Measurements from ENCODE around the gene UBAP1L.

UBAP1L gene

DNA sequence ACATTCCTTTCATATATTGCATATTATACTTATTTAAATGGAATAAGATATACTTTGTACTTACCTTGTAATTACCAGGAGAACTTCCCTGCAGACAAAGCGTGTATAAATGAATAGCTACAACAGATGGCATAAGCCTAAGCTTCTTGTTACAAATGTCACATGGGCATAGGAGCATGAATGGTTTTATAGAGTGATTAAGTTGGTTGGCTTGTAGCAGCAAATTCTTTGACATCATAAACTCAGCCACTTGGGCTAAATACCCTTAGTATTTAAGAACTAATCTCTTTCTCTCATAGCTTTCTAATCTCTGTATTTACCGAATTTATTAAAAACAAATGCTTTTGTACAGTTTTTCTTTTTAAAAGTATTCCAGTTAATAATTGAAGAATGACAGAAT lies at the start of gene UBAP1L:
Gene UBAP1L, minus strand, starts transcription at position 115 of the 400 bp plus-strand sequence. CDS start 8,985 bp downstream, outside the sequence.
- TF ChIP-seq, protein P1, sequence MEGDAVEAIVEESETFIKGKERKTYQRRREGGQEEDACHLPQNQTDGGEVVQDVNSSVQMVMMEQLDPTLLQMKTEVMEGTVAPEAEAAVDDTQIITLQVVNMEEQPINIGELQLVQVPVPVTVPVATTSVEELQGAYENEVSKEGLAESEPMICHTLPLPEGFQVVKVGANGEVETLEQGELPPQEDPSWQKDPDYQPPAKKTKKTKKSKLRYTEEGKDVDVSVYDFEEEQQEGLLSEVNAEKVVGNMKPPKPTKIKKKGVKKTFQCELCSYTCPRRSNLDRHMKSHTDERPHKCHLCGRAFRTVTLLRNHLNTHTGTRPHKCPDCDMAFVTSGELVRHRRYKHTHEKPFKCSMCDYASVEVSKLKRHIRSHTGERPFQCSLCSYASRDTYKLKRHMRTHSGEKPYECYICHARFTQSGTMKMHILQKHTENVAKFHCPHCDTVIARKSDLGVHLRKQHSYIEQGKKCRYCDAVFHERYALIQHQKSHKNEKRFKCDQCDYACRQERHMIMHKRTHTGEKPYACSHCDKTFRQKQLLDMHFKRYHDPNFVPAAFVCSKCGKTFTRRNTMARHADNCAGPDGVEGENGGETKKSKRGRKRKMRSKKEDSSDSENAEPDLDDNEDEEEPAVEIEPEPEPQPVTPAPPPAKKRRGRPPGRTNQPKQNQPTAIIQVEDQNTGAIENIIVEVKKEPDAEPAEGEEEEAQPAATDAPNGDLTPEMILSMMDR (IDR thresholded peaks at IDR 0.05; ENCODE audit: poor library complexity, severe bottlenecking), result no peak
- DNase-seq (ENCODE audit: low spot score), result no peak
- Histone ChIP-seq H3K4me1 (ENCODE audit: insufficient read depth, poor library complexity, severe bottlenecking) (no peaks in the 10 kb centered on the region), H3K36me3 (ENCODE audit: low read depth) (peaks cover 63% of the 10 kb centered on the region), H3K27me3 (ENCODE audit: insufficient read depth, poor library complexity, severe bottlenecking) (no peaks in the 10 kb centered on the region), H3K4me3 (ENCODE audit: severe bottlenecking) (no peak within 1 kb of the TSS), H3K27ac (ENCODE audit: poor library complexity, severe bottlenecking) (no peak within 1 kb of the TSS), H3K9me3 (ENCODE audit: severe bottlenecking) (no peaks in the 10 kb centered on the region)
- no peak for ATAC-seq (ENCODE audit: low read depth)

DNA sequence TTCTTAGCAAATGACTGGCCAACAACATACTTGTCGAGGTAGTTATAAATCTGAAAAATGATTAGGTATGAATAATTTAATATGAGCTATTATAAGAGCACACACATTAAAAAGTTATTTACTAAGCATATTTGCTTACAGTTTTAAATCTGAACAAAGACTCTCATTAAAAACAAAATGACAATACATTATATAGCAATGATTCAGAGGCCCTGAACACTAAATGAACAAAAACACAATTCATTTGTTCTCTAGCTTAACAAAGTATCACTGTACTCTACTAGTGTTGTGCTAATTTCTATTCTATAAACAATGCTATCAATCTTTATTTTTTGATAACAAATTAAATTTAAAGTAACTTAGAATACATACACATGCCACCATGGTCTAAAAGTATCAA lies 49.1 kb upstream of the UBAP1L start:
- H3K9me3 ChIP-seq (ENCODE audit: severe bottlenecking), result no peaks in the 10 kb centered on the region
- H3K27me3 ChIP-seq (ENCODE audit: insufficient read depth, poor library complexity, severe bottlenecking), result no peaks in the 10 kb centered on the region
- no peaks in the 10 kb centered on the region for H3K4me1 ChIP-seq (ENCODE audit: insufficient read depth, poor library complexity, severe bottlenecking)
- H3K36me3 ChIP-seq (ENCODE audit: low read depth), result peaks cover 77% of the 10 kb centered on the region
- H3K4me3 ChIP-seq (ENCODE audit: severe bottlenecking), result no peak overlapping the region
- ATAC-seq (ENCODE audit: low read depth), result no peak
- H3K27ac ChIP-seq (ENCODE audit: poor library complexity, severe bottlenecking), result no peak overlapping the region
- TF ChIP-seq, protein P1 (IDR thresholded peaks at IDR 0.05; ENCODE audit: poor library complexity, severe bottlenecking), result no peak
- DNase-seq (ENCODE audit: low spot score), result no peak

DNA sequence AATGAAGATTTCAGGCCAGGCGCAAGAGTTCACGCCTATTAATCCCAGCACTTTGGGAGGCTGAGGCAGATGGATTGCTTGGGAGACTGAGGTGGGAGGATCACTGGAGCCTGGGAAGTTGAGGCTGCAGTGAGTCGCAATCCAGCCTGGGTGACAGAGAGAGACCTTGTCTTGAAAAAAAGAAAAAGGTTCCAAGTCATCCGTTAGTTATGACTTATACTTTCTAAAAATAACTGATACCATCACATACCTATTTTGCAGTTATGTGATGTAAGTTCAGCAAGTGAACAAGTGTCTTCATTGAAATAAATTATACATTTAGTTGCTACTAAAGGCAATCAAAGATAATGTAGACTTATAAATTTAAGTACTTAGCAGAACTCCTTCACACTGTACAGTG lies 48.0 kb upstream of the UBAP1L start:
- Histone ChIP-seq H3K4me1 (ENCODE audit: insufficient read depth, poor library complexity, severe bottlenecking) (no peaks in the 10 kb centered on the region), H3K36me3 (ENCODE audit: low read depth) (peaks cover 87% of the 10 kb centered on the region), H3K27ac (ENCODE audit: poor library complexity, severe bottlenecking) (no peak overlapping the region), H3K9me3 (ENCODE audit: severe bottlenecking) (no peaks in the 10 kb centered on the region), H3K4me3 (ENCODE audit: severe bottlenecking) (no peak overlapping the region), H3K27me3 (ENCODE audit: insufficient read depth, poor library complexity, severe bottlenecking) (no peaks in the 10 kb centered on the region)
- DNase-seq (ENCODE audit: low spot score) (no peak), ATAC-seq (ENCODE audit: low read depth) (no peak)
- TF ChIP-seq, protein P1 (IDR thresholded peaks at IDR 0.05; ENCODE audit: poor library complexity, severe bottlenecking), result no peak

DNA sequence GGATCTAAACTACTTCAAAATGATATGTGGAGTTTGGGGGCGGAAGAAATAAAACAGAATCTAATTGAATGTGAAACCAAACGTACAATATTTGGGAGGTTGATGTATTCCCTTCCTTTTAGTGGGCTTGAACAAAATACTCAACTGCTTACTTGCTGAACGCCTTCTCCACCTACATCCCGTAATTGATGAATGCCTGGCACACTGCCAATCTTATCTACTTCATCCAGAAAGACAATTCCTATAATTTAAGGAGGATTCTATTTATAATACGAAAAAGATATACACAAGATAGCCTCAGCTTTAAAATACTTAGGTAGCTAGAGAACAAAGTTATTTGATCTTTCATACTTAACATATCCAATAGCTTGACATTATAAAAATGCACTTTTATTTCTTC lies 41.7 kb upstream of the UBAP1L start:
- no peaks in the 10 kb centered on the region for H3K9me3 ChIP-seq (ENCODE audit: severe bottlenecking)
- no peaks in the 10 kb centered on the region for H3K27me3 ChIP-seq (ENCODE audit: insufficient read depth, poor library complexity, severe bottlenecking)
- H3K27ac ChIP-seq (ENCODE audit: poor library complexity, severe bottlenecking), result no peak overlapping the region
- H3K4me3 ChIP-seq (ENCODE audit: severe bottlenecking), result no peak overlapping the region
- no peaks in the 10 kb centered on the region for H3K4me1 ChIP-seq (ENCODE audit: insufficient read depth, poor library complexity, severe bottlenecking)
- peaks cover 89% of the 10 kb centered on the region for H3K36me3 ChIP-seq (ENCODE audit: low read depth)
- DNase-seq (ENCODE audit: low spot score) (no peak), ATAC-seq (ENCODE audit: low read depth) (no peak)
- TF ChIP-seq, protein P1 (IDR thresholded peaks at IDR 0.05; ENCODE audit: poor library complexity, severe bottlenecking), result no peak

DNA sequence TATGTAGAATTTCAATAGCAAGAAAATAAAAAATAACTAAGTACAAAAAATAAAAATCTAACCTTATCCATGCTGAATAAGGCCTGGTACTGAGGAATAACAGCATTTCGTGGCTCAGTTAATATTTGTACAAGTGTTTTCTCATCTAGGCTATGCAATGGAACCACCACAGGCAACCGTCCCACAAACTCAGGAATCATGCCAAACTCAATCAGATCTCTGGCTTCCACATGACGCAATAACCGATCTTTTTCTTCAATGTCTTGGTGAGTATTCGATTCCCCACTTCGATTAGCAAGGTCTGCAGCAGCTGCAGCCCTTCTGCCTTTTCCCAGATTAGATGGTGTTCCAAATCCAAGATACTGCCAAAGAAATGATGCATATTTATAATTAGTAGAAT lies 39.7 kb upstream of the UBAP1L start:
- no peaks in the 10 kb centered on the region for H3K9me3 ChIP-seq (ENCODE audit: severe bottlenecking)
- no peak overlapping the region for H3K27ac ChIP-seq (ENCODE audit: poor library complexity, severe bottlenecking)
- H3K36me3 ChIP-seq (ENCODE audit: low read depth), result peaks cover 94% of the 10 kb centered on the region
- H3K27me3 ChIP-seq (ENCODE audit: insufficient read depth, poor library complexity, severe bottlenecking), result no peaks in the 10 kb centered on the region
- no peak for ATAC-seq (ENCODE audit: low read depth)
- TF ChIP-seq, protein P1 (IDR thresholded peaks at IDR 0.05; ENCODE audit: poor library complexity, severe bottlenecking), result no peak
- DNase-seq (ENCODE audit: low spot score), result no peak
- no peaks in the 10 kb centered on the region for H3K4me1 ChIP-seq (ENCODE audit: insufficient read depth, poor library complexity, severe bottlenecking)
- H3K4me3 ChIP-seq (ENCODE audit: severe bottlenecking), result no peak overlapping the region
